HepG2 (cell line): ENCODE results near the gene SLC1A4. TPM values are rescaled to one million over a fixed set of nuclear protein-coding genes. Genes with fewer than 3 reads are reported as not detected.
A peak's percentile ranks its signal among the peaks of the same experiment; 100 is the strongest.

Experiments used
- CC2D1A ChIP-seq: sonication (generic); formaldehyde crosslinking; IDR thresholded peaks from 2 replicates; pipeline ENCODE4 v1.8.1; 2023; ENCODE audit warnings: mild to moderate bottlenecking, missing genetic modification reagents
- ELF1 ChIP-seq: sonication (generic); formaldehyde crosslinking; IDR thresholded peaks from 2 replicates; pipeline ENCODE4 v1.4.0; 2020; ENCODE audit warnings: missing genetic modification reagents
- KDM4B ChIP-seq: sonication (generic); formaldehyde crosslinking; IDR thresholded peaks from 2 replicates; pipeline ENCODE4 v1.4.0; 2020; ENCODE audit warnings: missing genetic modification reagents
- NPAS2 ChIP-seq: sonication (generic); formaldehyde crosslinking; IDR thresholded peaks from 2 replicates; pipeline ENCODE4 v1.8.0; 2022; ENCODE audit warnings: mild to moderate bottlenecking, missing genetic modification reagents, borderline replicate concordance
- PCBP1 ChIP-seq: fragments of 200-400 bp; formaldehyde crosslinking; IDR thresholded peaks from 2 replicates; pipeline ENCODE4 v1.6.1; 2017; ENCODE audit warnings: mild to moderate bottlenecking, low read depth, low read length, borderline replicate concordance
- RBM22 ChIP-seq: fragments of 200-400 bp; formaldehyde crosslinking; optimal IDR thresholded peaks from 2 replicates; pipeline ENCODE3; 2017; ENCODE audit warnings: mild to moderate bottlenecking, low read length, moderate library complexity
- ZNF383 ChIP-seq: sonication (generic); formaldehyde crosslinking; IDR thresholded peaks from 2 replicates; pipeline ENCODE4 v1.4.0; 2020; ENCODE audit warnings: missing genetic modification reagents, mild to moderate bottlenecking, borderline replicate concordance
- polyA plus RNA-seq, 8 experiments: library from polyadenylated mRNA; depleted of rRNA in 3 of 8; stranded (reverse) in 7 of 8; unstranded in 1 of 8; fragments of >200 nt; fragmentation: Illumina TruSeq in 4 of 8; extraction: Trizol in 4 of 8; gene quantifications; 2 replicates each; pipeline versions ENCODE4 v1.2.1 to v1.2.3, GENCODE V29; 2011 to 2016; ENCODE audit warnings: low read depth in 4 of 8, missing spikeins in 1 of 8, mixed read lengths in 1 of 8; ENCODE audit not compliant: insufficient read depth in 1 of 8
- total RNA-seq, 5 experiments: library from RNA; depleted of rRNA; stranded (reverse); fragments of >200 nt; fragmentation: Illumina TruSeq; extraction: Trizol; gene quantifications; 2 replicates each; pipeline ENCODE4 v1.2.3, GENCODE V29; 2016; ENCODE audit warnings: low read depth in 1 of 5
- TF ChIP-seq, protein P1 (sequence below): sonication (generic); formaldehyde crosslinking; IDR thresholded peaks from 2 replicates; pipeline ENCODE4 v1.5.0; 2020; ENCODE audit warnings: mild to moderate bottlenecking, missing genetic modification reagents
- TF ChIP-seq, protein P2 (sequence below): sonication (generic); formaldehyde crosslinking; conservative IDR thresholded peaks from 2 replicates; pipeline ENCODE4 v1.4.0; 2020; ENCODE audit warnings: missing genetic modification reagents
- TF ChIP-seq, protein P3 (sequence below), 2 experiments: IDR thresholded peaks; 2 replicates each; pipeline ENCODE4 v1.6.1; 2011 to 2012; ENCODE audit warnings: low read length in 2 of 2, borderline replicate concordance in 1 of 2, low read depth in 1 of 2, mild to moderate bottlenecking in 1 of 2, moderate library complexity in 1 of 2
- TF ChIP-seq, protein P4 (sequence below): sonication (generic); formaldehyde crosslinking; IDR thresholded peaks from 2 replicates; pipeline ENCODE4 v1.4.0; 2020; ENCODE audit warnings: missing genetic modification reagents
- TF ChIP-seq, protein P5 (sequence below): sonication (generic); formaldehyde crosslinking; IDR thresholded peaks from 2 replicates; pipeline ENCODE4 v1.4.0; 2020; ENCODE audit warnings: missing genetic modification reagents
- TF ChIP-seq, protein P6 (sequence below): IDR thresholded peaks from 2 replicates; pipeline ENCODE4 v1.6.1; 2018; ENCODE audit warnings: missing genetic modification reagents

SLC1A4 gene
- total and polyA plus RNA-seq, 2 of the 13 experiments (the other 11 are each of a cell fraction or from before 2014, with no cell fraction given), result 21.0 to 39.6 TPM

DNA sequence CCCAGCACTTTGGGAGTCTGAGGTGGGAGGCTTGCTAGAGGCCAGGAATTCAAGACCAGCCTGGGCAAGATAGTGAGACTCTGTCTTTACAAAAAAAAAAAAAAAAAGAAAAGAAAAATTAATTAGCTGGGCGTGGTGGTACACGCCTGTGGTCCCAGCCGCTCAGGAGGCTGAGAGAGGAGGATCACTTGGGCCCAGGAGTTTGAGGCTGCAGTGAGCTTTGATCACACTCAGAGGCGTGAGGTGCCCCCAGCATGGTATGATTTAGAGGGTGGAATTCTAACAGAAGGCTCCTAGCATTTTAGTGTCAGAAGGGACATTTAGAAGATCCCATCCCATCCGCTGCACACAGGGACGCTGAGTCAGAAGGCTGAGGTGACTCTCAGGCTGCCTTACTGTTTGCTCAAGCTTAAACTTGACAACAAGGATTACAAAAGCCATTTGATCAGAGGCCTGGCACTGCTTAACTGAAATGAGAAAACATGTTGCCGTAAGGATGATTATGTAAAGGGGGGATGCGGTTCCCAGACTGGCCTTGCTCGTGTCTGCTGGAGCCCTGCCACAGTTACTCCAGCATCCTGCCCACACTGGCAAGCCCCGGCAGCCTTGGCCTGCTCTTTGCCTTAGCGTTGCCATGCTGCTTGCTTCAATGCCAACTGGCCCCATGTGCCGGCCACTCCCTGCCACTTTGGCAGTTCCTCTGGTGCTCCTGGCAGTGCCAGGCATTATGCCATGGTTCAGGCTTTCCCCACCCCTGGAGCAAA lies 45.6 kb upstream of the SLC1A4 start (continued):
- TF ChIP-seq, protein P1, sequence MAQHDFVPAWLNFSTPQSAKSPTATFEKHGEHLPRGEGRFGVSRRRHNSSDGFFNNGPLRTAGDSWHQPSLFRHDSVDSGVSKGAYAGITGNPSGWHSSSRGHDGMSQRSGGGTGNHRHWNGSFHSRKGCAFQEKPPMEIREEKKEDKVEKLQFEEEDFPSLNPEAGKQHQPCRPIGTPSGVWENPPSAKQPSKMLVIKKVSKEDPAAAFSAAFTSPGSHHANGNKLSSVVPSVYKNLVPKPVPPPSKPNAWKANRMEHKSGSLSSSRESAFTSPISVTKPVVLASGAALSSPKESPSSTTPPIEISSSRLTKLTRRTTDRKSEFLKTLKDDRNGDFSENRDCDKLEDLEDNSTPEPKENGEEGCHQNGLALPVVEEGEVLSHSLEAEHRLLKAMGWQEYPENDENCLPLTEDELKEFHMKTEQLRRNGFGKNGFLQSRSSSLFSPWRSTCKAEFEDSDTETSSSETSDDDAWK (CRISPR knock-in tag), result no peak
- TF ChIP-seq ELF1 (CRISPR knock-in tag), result no peak
- TF ChIP-seq, protein P2, sequence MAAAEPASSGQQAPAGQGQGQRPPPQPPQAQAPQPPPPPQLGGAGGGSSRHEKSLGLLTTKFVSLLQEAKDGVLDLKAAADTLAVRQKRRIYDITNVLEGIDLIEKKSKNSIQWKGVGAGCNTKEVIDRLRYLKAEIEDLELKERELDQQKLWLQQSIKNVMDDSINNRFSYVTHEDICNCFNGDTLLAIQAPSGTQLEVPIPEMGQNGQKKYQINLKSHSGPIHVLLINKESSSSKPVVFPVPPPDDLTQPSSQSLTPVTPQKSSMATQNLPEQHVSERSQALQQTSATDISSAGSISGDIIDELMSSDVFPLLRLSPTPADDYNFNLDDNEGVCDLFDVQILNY (CRISPR knock-in tag), result no peak
- TF ChIP-seq, protein P3, sequence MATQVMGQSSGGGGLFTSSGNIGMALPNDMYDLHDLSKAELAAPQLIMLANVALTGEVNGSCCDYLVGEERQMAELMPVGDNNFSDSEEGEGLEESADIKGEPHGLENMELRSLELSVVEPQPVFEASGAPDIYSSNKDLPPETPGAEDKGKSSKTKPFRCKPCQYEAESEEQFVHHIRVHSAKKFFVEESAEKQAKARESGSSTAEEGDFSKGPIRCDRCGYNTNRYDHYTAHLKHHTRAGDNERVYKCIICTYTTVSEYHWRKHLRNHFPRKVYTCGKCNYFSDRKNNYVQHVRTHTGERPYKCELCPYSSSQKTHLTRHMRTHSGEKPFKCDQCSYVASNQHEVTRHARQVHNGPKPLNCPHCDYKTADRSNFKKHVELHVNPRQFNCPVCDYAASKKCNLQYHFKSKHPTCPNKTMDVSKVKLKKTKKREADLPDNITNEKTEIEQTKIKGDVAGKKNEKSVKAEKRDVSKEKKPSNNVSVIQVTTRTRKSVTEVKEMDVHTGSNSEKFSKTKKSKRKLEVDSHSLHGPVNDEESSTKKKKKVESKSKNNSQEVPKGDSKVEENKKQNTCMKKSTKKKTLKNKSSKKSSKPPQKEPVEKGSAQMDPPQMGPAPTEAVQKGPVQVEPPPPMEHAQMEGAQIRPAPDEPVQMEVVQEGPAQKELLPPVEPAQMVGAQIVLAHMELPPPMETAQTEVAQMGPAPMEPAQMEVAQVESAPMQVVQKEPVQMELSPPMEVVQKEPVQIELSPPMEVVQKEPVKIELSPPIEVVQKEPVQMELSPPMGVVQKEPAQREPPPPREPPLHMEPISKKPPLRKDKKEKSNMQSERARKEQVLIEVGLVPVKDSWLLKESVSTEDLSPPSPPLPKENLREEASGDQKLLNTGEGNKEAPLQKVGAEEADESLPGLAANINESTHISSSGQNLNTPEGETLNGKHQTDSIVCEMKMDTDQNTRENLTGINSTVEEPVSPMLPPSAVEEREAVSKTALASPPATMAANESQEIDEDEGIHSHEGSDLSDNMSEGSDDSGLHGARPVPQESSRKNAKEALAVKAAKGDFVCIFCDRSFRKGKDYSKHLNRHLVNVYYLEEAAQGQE (IDR thresholded peaks at IDR 0.05; ENCODE audit: borderline replicate concordance in 1 of 2, low read depth in 1 of 2, low read length in 2 of 2), result no peak
- no peak for TF ChIP-seq CC2D1A (CRISPR knock-in tag)
- TF ChIP-seq RBM22, result no peak
- TF ChIP-seq NPAS2 (CRISPR knock-in tag), result 0 out of 2 replicates have a peak, but pooled peaks have one; percentile 49
- no peak for TF ChIP-seq KDM4B (CRISPR knock-in tag)
- TF ChIP-seq, protein P4, sequence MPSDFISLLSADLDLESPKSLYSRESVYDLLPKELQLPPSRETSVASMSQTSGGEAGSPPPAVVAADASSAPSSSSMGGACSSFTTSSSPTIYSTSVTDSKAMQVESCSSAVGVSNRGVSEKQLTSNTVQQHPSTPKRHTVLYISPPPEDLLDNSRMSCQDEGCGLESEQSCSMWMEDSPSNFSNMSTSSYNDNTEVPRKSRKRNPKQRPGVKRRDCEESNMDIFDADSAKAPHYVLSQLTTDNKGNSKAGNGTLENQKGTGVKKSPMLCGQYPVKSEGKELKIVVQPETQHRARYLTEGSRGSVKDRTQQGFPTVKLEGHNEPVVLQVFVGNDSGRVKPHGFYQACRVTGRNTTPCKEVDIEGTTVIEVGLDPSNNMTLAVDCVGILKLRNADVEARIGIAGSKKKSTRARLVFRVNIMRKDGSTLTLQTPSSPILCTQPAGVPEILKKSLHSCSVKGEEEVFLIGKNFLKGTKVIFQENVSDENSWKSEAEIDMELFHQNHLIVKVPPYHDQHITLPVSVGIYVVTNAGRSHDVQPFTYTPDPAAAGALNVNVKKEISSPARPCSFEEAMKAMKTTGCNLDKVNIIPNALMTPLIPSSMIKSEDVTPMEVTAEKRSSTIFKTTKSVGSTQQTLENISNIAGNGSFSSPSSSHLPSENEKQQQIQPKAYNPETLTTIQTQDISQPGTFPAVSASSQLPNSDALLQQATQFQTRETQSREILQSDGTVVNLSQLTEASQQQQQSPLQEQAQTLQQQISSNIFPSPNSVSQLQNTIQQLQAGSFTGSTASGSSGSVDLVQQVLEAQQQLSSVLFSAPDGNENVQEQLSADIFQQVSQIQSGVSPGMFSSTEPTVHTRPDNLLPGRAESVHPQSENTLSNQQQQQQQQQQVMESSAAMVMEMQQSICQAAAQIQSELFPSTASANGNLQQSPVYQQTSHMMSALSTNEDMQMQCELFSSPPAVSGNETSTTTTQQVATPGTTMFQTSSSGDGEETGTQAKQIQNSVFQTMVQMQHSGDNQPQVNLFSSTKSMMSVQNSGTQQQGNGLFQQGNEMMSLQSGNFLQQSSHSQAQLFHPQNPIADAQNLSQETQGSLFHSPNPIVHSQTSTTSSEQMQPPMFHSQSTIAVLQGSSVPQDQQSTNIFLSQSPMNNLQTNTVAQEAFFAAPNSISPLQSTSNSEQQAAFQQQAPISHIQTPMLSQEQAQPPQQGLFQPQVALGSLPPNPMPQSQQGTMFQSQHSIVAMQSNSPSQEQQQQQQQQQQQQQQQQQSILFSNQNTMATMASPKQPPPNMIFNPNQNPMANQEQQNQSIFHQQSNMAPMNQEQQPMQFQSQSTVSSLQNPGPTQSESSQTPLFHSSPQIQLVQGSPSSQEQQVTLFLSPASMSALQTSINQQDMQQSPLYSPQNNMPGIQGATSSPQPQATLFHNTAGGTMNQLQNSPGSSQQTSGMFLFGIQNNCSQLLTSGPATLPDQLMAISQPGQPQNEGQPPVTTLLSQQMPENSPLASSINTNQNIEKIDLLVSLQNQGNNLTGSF (CRISPR knock-in tag), result no peak
- TF ChIP-seq ZNF383 (CRISPR knock-in tag), result no peak
- TF ChIP-seq PCBP1, result no peak
- TF ChIP-seq, protein P5, sequence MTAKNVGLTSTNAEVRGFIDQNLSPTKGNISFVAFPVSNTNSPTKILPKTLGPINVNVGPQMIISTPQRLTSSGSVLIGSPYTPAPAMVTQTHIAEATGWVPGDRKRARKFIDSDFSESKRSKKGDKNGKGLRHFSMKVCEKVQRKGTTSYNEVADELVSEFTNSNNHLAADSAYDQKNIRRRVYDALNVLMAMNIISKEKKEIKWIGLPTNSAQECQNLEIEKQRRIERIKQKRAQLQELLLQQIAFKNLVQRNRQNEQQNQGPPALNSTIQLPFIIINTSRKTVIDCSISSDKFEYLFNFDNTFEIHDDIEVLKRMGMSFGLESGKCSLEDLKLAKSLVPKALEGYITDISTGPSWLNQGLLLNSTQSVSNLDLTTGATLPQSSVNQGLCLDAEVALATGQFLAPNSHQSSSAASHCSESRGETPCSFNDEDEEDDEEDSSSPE (CRISPR knock-in tag), result no peak
- TF ChIP-seq, protein P6, sequence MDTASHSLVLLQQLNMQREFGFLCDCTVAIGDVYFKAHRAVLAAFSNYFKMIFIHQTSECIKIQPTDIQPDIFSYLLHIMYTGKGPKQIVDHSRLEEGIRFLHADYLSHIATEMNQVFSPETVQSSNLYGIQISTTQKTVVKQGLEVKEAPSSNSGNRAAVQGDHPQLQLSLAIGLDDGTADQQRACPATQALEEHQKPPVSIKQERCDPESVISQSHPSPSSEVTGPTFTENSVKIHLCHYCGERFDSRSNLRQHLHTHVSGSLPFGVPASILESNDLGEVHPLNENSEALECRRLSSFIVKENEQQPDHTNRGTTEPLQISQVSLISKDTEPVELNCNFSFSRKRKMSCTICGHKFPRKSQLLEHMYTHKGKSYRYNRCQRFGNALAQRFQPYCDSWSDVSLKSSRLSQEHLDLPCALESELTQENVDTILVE (CRISPR knock-in tag), result peak; percentile 82; the same call in 1 of the 2 replicates
